H7 (cell line): ENCODE measurements around the gene KPNB1. TPM values are rescaled to one million over a fixed set of nuclear protein-coding genes. Genes with fewer than 3 reads are reported as not detected.

Experiments used
- DNase-seq: peaks from one replicate; pipeline ENCODE4 v3.0.0; 2012
- H3K27me3 ChIP-seq: 2 replicates; pipeline ENCODE4 v1.6.0; 2011; ENCODE audit warnings: mild to moderate bottlenecking, low read length; ENCODE audit not compliant: control insufficient read depth, insufficient read depth
- H3K36me3 ChIP-seq: replicated peaks from 2 replicates; pipeline ENCODE4 v1.5.1; 2011; ENCODE audit warnings: low read length; ENCODE audit not compliant: control insufficient read depth, insufficient read depth
- H3K4me3 ChIP-seq: 2 replicates; pipeline ENCODE4 v1.5.1; 2011; ENCODE audit warnings: low read depth, mild to moderate bottlenecking, control low read depth, low read length, moderate library complexity; ENCODE audit not compliant: insufficient read depth
- total RNA-seq: library from RNA; depleted of rRNA; stranded (reverse); fragments of >200 nt; shearing (Covaris generic); gene quantifications from 2 replicates; pipeline ENCODE4 v1.2.3, GENCODE V29; 2014

Gene KPNB1
- total RNA-seq, 1 experiment from 2014 or later: 429 TPM

DNA sequence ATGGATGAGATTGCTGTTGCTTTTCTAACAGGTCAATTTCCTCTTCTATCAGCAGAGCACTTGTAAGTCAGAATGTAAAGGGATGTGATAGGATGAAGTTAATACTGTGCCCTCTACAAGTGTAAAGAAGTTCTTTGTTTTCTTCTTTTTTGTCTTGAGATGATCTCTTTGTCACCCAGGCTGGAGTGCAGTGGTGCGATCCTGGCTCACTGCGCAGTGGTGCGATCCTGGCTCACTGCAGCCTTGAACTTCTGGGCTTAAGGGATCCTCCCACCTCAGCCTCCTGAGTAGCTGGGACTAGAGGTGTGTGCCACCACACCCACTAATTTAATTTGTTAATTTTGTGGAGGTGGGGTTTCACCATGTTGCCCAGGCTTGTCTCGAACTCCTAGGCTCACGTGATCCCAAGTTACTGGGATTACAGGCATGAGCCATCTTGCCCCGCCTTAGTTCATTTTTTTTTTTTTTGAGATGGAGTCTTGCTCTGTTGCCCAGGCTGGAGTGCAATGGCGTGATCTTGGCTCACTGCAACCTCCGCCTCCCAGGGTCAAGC is 21.6 kb upstream of the KPNB1 start:
- no peaks in the 10 kb centered on the region for H3K27me3 ChIP-seq
- DNase-seq: no peak
- no peaks in the 10 kb centered on the region; the same call in 1 of the 2 replicates for H3K36me3 ChIP-seq
- H3K4me3 ChIP-seq: no peak overlapping the region

DNA sequence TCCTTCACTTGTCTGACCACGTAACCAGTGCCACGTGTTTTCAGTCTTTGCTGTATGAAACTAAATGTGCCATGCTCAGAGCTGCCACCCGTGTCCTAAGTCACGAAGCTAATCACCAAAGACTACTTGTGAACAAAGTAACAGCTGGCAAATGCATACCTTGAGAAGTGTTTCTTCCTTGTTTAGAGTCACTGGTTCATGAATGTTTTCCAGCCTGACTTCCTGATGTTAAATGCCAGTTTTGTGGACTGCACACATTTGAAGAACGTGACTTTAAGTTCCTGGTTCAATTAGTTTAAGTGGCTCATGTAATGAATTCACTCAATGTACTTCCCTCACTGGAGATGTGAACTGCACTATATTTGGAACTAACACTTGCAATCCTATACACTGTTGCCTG is 19.9 kb upstream of the KPNB1 start:
- Histone ChIP-seq H3K27me3 (no peaks in the 10 kb centered on the region), H3K4me3 (no peak overlapping the region), H3K36me3 (no peaks in the 10 kb centered on the region; the same call in none of the 2 replicates)
- no peak for DNase-seq

DNA sequence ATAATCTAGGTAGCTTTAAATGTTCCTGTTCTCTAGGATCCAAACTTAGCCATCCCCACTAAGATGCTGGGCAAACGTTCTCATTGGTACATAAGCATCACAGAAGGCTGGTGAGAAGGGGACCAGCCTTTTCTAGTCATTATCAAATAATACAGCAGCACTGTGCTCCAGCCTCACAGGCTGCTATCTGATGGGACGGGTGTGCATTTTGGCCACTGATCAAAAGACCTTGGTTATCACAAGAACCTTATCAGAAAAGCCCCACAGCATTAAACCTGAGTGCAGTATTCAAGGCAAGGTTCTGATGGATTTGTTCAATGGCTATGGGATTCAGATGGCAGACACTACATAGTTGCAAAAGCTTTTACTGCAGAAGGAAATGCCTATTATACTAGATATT is 19.1 kb upstream of the KPNB1 start:
- H3K4me3 ChIP-seq: no peak overlapping the region
- no peak for DNase-seq
- H3K36me3 ChIP-seq: no peaks in the 10 kb centered on the region; the same call in none of the 2 replicates
- no peaks in the 10 kb centered on the region for H3K27me3 ChIP-seq

DNA sequence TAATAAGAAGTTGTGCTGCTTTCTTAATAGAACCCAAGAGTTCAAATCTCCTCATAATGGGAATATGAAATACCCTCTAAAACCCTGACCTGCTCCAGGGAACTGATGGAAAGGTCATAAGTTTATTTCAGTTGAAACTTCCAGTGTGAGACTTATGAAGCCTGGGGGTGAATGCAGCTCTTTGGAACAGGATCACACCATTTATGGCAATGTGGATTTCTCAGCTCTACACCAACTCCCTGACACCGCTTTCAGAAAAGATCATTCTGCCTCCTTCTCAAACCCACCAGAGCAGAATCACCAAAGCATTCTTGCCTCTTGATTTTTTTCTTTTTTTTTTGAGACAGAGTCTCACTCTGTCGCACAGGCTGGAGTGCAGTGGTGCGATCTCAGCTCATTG is 16.7 kb upstream of the KPNB1 start:
- Histone ChIP-seq H3K4me3 (no peak overlapping the region), H3K27me3 (no peaks in the 10 kb centered on the region), H3K36me3 (no peaks in the 10 kb centered on the region; the same call in none of the 2 replicates)
- no peak for DNase-seq

DNA sequence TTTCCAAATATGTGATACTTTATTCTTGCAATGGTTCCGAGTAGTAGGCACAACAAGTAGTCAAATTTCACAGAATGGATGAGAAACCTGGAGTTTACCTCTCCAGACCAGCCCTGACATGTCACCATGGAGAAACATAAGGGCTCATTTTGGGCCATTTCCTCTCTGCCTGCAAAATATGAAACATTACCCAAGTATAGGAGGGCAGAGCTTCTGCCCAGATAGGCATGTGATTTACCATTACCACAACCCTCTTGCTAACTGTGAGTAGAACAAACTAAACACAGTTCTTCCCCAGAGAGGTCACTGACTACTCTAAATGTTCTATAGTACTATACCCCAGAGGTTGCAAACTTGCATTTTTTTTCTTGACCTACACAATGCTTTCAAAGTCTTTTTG is 15.7 kb upstream of the KPNB1 start:
- DNase-seq: no peak
- H3K4me3 ChIP-seq: no peak overlapping the region
- H3K27me3 ChIP-seq: no peaks in the 10 kb centered on the region
- H3K36me3 ChIP-seq: no peaks in the 10 kb centered on the region; the same call in none of the 2 replicates

DNA sequence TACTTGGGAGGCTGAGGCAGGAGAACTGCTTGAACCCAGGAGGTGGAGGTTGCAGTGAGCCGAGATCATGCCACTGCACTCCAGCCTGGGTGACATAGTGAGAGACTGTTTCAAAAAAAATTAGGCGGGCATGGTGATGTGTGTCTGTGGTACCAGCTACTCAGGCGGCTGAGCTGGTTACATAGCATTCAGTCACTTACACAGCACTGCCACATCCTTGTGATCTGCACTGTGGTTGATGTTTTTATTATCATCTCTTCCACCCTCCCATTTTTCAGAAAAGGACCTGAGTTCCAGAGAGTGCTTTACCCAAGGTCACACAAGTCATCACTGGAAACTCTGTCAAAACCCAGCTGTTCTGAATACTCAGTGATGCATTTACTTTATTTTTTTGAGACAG is 14.8 kb upstream of the KPNB1 start:
- DNase-seq: no peak
- H3K4me3 ChIP-seq: no peak overlapping the region
- no peaks in the 10 kb centered on the region for H3K27me3 ChIP-seq
- no peaks in the 10 kb centered on the region; the same call in none of the 2 replicates for H3K36me3 ChIP-seq

DNA sequence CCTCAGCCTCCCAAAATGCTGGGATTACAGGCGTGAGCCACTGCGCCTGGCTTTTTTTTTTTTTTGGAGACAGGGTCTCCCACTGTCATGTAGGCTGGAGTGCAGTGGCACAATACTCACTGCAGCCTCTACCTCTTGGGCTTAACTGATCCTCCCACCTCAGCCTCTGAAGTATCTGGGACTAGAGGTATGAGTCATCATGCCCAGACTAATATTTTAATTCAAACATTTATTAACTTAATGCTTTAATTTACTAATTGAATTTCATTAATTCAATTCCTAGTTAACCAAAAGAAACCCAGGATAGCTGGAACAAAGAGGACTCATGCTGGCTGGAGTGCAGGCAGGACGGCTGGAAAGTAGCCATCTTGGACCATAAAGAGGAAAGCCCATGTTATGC is 14.0 kb upstream of the KPNB1 start:
- DNase-seq: no peak
- H3K27me3 ChIP-seq: no peaks in the 10 kb centered on the region
- no peak overlapping the region for H3K4me3 ChIP-seq
- H3K36me3 ChIP-seq: no peaks in the 10 kb centered on the region; the same call in 1 of the 2 replicates

DNA sequence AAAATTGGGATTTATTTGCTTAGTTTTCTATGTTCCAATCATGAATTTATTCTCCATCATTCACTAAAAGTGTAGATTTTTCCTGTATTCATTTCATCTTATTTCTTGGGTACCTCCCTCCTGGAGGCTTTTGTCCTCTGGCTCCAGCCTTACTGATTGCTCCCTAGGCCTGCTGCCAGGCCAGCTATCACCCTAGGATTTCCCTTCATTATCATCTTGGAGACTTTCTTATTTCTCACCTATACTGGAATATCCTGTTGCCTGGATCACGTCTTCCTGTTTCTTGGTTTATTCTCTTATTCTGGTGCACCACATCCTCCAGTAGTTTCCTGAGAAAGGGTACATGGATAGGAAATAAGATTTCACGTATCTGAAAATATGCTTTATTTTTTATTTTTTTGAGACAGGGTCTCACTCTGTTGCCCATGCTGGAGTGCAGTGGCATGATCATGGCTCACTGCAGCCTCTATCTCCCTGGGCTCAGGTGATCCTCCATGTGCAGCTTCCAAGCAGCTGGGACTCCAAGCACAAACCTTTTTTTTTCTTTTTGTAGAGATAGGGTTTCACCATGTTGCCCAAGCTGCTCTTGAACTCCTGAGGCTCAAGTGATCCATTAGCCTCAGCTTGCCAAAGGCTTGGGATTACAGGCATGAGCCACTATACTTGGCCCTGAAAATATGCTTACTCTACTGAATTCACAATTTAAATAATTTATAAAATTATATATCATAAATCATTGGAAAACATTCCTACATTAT is 13.3 kb upstream of the KPNB1 start:
- Histone ChIP-seq H3K27me3 (no peaks in the 10 kb centered on the region), H3K36me3 (no peaks in the 10 kb centered on the region; the same call in 1 of the 2 replicates), H3K4me3 (no peak overlapping the region)
- DNase-seq: no peak

DNA sequence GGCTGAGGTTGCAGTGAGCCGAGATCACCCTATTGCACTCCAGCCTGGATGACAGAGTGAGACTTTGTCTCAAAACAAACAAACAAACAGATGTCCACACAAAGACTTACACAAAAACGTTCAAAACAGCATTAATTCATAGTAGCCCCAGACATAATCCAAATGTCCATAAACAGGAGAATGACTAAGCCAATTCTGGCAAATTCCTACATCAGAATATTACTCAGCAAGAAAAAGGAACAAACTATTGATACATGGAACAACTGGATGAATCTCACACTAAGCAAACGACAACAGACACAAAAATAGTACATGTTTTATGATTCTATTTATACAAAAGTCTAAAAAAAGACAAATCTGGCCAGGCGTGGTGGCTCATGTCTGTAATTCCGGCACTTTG is 10.8 kb upstream of the KPNB1 start:
- no peak overlapping the region for H3K4me3 ChIP-seq
- no peaks in the 10 kb centered on the region; the same call in 1 of the 2 replicates for H3K36me3 ChIP-seq
- no peaks in the 10 kb centered on the region for H3K27me3 ChIP-seq
- no peak for DNase-seq

DNA sequence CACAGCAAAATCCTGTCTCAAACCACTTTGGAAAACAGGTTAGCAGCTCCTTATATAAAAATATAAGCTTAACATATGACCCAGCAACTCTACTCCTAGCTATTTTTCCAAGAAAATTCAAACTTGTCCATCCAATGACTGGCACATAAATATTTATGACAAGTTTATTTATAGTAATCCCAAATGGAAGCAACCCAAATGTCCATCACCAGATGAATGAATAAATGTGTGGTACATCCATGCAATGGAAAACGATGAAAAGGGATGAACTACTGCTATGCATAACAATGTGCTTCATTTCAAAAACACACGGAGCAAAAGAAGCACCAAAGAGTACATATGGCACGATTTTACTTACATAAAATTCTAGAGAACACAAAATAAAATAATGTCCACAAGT is 9.6 kb upstream of the KPNB1 start:
- Histone ChIP-seq H3K27me3 (no peaks in the 10 kb centered on the region), H3K36me3 (no peaks in the 10 kb centered on the region), H3K4me3 (no peak overlapping the region)
- no peak for DNase-seq

DNA sequence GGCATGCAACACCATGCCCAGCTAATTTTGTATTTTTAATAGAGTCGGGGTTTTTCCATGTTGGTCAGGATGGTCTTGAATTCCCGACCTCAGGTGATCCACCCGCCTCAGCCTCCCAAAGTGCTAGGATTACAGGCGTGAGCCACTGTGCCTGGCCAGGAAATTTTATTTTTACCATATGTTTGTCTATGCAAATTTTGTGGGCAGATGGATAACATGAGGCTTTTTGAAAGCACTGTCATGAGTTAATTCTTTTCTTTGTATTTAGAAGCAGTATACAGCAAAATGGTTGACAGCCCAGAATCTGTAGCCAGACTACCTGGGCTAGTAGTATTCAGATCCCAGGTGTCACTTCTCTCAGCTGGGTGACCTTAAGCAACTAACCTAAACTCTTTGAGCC is 8.5 kb upstream of the KPNB1 start:
- no peaks in the 10 kb centered on the region for H3K36me3 ChIP-seq
- no peak overlapping the region for H3K4me3 ChIP-seq
- DNase-seq: no peak
- no peaks in the 10 kb centered on the region for H3K27me3 ChIP-seq

DNA sequence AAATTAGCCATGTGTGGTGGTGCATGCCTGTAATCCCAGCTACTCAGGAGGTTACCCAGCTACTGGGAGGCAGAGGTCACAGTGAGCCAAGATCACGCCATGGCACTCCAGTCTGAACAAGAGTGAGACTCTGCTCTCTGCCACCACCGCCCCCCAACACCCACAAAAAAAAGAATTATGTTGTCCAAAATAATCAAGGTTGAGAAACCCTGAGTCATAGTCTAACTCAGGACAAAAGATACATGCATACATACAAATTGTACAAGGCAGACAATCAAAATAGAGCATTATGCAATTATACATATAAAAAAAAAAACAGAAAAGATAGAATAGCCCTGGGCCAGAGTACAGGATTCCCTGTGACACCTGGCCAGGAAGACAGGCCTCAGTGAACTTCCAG is 6.6 kb upstream of the KPNB1 start:
- DNase-seq: no peak
- Histone ChIP-seq H3K27me3 (no peaks in the 10 kb centered on the region), H3K36me3 (no peaks in the 10 kb centered on the region), H3K4me3 (no peak overlapping the region)

DNA sequence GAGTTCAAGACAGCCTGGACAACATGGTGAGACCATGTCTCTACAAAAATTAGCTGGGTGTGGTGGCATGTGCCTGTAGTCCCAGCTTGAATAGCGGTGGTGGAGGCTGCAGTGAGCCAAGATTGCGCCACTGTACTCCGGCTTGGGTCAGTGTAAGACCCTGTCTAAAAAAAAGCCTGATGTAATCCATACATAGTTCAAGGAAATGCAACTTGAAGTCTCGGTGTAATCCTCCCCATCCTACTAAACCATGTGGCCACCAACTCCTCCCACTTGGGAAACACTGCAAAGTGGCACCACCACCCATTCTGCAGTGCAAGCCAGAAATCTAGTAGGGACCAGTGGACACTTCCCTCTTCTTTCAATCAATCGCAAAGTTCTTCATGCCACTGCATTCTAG is 5.4 kb upstream of the KPNB1 start:
- H3K36me3 ChIP-seq: no peaks in the 10 kb centered on the region

DNA sequence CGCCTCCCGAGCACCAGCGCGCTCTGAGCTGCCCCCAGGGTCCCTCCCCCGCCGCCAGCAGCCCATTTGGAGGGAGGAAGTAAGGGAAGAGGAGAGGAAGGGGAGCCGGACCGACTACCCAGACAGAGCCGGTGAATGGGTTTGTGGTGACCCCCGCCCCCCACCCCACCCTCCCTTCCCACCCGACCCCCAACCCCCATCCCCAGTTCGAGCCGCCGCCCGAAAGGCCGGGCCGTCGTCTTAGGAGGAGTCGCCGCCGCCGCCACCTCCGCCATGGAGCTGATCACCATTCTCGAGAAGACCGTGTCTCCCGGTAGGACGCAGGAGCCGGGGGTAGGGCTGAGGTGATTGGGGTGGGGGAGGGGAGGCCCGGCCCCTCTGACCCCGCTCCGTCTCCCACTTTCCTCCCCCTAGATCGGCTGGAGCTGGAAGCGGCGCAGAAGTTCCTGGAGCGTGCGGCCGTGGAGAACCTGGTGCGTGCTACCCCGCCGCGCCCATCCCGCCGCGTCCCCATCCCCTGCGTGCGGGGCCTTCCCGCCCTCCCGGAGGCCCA is 329 bp downstream of the KPNB1 start:
- Histone ChIP-seq H3K36me3 (peaks cover 26% of the 10 kb centered on the region), H3K27me3 (no peaks in the 10 kb centered on the region), H3K4me3 (peak overlapping the region; percentile 83)
- DNase-seq: no peak

More for the DNA sequence above, 5.4 kb upstream of the KPNB1 start:
- no peak for DNase-seq
- Histone ChIP-seq H3K4me3 (no peak overlapping the region), H3K27me3 (no peaks in the 10 kb centered on the region)
